Measurements from ENCODE around the gene PGPEP1.

The PGPEP1 gene

DNA sequence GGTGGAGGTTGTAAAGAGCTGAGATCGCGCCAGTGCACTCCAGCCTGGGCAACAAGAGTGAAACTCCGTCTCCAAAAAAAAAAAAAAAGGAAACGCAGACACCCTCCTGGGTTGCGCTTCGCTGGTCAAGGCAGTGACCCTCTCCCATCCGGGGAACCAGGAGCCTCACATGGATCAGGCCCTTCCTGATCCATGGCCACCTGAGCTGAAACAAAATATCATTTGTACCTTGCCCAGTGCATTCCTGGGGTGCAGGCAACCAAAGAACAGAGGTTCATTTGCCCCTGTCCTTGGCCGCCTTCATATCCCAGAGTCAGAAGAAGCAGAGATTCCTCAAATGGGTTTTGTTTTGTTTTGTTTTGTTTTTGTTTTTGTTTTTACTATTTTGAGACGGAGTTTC is 9.5 kb upstream of the PGPEP1 start:
- TF ChIP-seq, protein P1, sequence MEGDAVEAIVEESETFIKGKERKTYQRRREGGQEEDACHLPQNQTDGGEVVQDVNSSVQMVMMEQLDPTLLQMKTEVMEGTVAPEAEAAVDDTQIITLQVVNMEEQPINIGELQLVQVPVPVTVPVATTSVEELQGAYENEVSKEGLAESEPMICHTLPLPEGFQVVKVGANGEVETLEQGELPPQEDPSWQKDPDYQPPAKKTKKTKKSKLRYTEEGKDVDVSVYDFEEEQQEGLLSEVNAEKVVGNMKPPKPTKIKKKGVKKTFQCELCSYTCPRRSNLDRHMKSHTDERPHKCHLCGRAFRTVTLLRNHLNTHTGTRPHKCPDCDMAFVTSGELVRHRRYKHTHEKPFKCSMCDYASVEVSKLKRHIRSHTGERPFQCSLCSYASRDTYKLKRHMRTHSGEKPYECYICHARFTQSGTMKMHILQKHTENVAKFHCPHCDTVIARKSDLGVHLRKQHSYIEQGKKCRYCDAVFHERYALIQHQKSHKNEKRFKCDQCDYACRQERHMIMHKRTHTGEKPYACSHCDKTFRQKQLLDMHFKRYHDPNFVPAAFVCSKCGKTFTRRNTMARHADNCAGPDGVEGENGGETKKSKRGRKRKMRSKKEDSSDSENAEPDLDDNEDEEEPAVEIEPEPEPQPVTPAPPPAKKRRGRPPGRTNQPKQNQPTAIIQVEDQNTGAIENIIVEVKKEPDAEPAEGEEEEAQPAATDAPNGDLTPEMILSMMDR (IDR thresholded peaks at IDR 0.05; ENCODE audit: low read depth, low read length, missing control alignments), result no peak
- DNase-seq (ENCODE audit: low read depth), result no peak
- no peak overlapping the region for H3K4me3 ChIP-seq (ENCODE audit: low read depth, low read length)

DNA sequence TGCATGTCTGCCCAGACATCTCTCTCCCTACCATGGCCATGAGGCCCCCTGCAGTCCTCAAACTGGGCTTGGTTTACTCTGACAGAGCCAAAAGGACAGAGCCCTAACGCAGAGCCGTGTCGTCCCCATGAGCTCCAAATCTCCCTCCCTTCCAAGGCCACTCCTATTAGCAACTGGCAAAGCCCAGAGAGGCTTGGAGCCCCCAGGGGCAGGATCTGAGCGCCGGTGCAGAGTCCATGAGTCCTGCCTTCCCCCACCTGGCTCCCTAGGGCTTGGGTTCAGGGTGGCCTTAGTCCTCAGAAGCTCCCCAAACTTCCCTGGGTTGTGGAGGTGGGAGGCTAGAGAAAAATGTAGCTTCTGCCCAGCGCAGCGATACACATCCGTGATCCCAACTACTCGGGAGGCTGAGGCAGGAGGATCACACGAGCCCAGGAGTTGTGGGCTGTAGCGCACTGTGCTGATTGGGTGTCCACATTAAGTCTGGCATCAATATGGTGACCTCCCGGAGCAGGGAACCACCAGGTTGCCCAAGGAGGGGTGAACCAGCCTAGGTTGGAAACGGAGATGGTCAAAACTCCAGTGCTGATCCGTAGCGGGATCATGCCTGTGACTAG is 7.4 kb upstream of the PGPEP1 start:
- TF ChIP-seq, protein P1 (IDR thresholded peaks at IDR 0.05; ENCODE audit: low read depth, low read length, missing control alignments), result no peak
- no peak overlapping the region for H3K4me3 ChIP-seq (ENCODE audit: low read depth, low read length)
- DNase-seq (ENCODE audit: low read depth), result no peak

DNA sequence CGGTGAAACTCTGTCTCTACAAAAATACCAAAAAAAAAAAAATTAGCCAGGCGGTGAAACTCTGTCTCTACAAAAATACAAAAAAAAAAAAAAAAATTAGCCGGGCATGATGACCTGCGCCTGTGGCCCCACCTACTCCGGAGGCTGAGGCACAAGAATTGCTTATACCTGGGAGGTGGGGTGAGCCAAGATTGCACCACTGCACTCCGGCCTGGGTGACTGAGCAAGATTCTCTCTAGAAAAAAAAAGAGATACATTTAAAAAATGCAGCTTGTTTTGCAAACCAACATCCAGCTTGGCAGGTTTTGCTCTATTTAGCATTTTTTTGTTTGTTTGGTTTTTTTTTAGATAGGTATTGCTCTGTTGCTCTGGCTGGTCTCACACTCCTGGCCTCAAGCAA is 6.7 kb upstream of the PGPEP1 start:
- H3K4me3 ChIP-seq (ENCODE audit: low read depth, low read length), result no peak overlapping the region
- TF ChIP-seq, protein P1 (IDR thresholded peaks at IDR 0.05; ENCODE audit: low read depth, low read length, missing control alignments), result no peak
- no peak for DNase-seq (ENCODE audit: low read depth)

DNA sequence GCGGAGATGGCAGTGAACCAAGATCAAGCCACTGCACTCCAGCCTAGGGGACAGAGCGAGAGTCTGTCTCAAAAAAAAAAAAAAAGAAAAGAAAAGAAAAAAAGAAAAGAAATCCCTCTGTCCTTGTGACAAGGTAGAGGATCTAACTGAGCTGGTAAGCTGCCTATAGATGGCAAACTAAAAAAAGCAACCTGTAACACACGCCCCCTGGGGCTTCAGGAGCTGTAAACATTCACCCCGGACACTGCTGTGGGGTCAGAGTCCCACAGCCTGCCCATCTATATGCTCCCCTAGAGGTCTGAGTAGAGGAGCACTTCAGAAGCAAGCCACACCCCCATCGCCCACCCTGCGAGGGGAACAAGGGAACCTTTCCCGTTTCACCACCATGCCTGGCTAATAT is 4.3 kb upstream of the PGPEP1 start:
- no peak overlapping the region for H3K4me3 ChIP-seq (ENCODE audit: low read depth, low read length)
- TF ChIP-seq, protein P1 (IDR thresholded peaks at IDR 0.05; ENCODE audit: low read depth, low read length, missing control alignments), result no peak
- no peak for DNase-seq (ENCODE audit: low read depth)

DNA sequence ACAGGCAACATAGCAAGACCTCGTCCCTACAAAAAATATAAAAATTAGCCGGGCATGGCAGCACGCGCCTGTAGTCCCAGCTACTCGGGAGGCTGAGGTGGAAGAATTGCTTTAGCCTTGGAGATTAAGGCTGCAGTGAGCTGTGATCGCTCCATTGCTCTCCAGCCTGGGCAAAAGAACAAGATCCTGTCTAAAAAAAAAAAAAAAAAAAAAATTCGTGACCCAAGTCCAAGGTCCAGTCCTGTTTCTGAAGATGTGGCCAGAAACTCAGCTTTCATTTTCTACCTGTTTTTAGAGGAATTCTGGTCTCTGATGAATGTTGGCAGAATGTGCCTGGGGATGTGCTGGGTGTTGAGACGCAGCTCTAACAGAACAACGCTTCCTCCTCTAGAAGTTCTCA is 1.9 kb upstream of the PGPEP1 start:
- H3K4me3 ChIP-seq (ENCODE audit: low read depth, low read length), result no peak overlapping the region
- TF ChIP-seq, protein P1 (IDR thresholded peaks at IDR 0.05; ENCODE audit: low read depth, low read length, missing control alignments), result no peak
- DNase-seq (ENCODE audit: low read depth), result no peak

DNA sequence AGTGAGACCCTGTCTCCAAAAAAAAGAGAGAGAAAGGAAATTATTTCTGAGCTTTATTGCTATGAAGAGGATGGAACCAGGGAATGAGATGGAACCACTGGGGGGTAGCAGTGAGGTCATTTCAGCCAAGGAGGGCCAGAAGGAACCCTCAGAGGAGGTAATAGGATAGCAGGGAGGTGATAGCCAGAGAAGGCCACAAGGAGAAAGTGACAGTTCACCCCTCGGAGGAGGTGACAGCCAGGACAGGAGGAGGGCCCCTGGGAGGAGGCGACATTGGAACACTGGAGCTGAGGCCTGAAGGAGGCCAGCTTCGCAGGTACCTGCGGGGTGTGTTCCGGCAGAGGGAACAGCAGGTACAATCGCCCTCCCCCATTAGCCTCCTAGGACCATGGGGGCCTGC is 675 bp upstream of the PGPEP1 start:
- no peak for DNase-seq (ENCODE audit: low read depth)
- TF ChIP-seq, protein P1 (IDR thresholded peaks at IDR 0.05; ENCODE audit: low read depth, low read length, missing control alignments), result peak; percentile 46
- peak overlapping the region; percentile 81 for H3K4me3 ChIP-seq (ENCODE audit: low read depth, low read length)

Data from GM12864 (cell line).